DOHH2 (cell line): Measurements from ENCODE around the gene SMTN.
"Not testable (repeated sequence)": the region's sequence is repeated elsewhere in the genome, so short reads cannot be mapped to it uniquely, and the experiment has no call there.

ENCODE experiments used
- CTCF ChIP-seq: fragments of 200-600 bp; sonication (generic); IDR thresholded peaks from one replicate; pipeline ENCODE4 v1.5.1; 2014; ENCODE audit warnings: antibody characterized with exemption, mild to moderate bottlenecking, low read depth, low read length; ENCODE audit not compliant: poor library complexity, severe bottlenecking
- EZH2phosphoT487 ChIP-seq: fragments of 200-600 bp; sonication (generic); IDR thresholded peaks from 2 replicates; pipeline ENCODE4 v1.6.1; 2017; ENCODE audit warnings: borderline replicate concordance, mild to moderate bottlenecking, antibody characterized with exemption, low read length, moderate library complexity, mixed read lengths

DNA sequence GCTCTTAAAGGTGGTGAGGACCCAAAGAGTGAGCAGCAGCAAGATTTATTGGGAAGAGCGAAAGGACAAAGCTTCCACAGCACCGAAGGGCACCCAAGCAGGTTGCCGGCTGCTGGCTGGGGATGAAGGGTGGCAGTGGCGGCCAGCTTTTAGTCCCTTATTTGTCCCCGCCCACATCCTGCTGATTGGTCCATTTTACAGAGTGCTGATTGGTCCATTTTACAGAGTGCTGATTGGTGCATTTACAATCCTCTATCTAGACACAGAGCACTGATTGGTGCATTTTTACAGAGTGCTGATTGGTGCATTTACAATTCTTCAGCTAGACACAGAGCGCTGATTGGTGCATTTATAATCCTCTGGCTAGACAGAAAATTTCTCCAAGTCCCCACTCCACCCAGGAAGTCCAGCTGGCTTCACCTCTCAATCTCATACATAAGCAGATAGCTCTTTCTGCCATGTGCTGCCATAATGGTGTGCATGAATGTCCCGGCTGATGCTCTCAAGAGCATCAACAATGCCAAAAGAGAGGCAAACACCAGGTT, 31.5 kb downstream of the SMTN start:
- TF ChIP-seq CTCF, EZH2phosphoT487: not testable (repeated sequence)
